ENCODE results near the gene MAB21L3. TPM values are rescaled to one million over a fixed set of nuclear protein-coding genes. Genes with fewer than 3 reads are reported as not detected.

Gene MAB21L3
- total and polyA plus RNA-seq, 2 experiments from 2014 or later, result not detected

GRCh38 chr1:116064616-116065015, 46.6 kb upstream of the MAB21L3 start (continued):
- TF ChIP-seq, protein P1, sequence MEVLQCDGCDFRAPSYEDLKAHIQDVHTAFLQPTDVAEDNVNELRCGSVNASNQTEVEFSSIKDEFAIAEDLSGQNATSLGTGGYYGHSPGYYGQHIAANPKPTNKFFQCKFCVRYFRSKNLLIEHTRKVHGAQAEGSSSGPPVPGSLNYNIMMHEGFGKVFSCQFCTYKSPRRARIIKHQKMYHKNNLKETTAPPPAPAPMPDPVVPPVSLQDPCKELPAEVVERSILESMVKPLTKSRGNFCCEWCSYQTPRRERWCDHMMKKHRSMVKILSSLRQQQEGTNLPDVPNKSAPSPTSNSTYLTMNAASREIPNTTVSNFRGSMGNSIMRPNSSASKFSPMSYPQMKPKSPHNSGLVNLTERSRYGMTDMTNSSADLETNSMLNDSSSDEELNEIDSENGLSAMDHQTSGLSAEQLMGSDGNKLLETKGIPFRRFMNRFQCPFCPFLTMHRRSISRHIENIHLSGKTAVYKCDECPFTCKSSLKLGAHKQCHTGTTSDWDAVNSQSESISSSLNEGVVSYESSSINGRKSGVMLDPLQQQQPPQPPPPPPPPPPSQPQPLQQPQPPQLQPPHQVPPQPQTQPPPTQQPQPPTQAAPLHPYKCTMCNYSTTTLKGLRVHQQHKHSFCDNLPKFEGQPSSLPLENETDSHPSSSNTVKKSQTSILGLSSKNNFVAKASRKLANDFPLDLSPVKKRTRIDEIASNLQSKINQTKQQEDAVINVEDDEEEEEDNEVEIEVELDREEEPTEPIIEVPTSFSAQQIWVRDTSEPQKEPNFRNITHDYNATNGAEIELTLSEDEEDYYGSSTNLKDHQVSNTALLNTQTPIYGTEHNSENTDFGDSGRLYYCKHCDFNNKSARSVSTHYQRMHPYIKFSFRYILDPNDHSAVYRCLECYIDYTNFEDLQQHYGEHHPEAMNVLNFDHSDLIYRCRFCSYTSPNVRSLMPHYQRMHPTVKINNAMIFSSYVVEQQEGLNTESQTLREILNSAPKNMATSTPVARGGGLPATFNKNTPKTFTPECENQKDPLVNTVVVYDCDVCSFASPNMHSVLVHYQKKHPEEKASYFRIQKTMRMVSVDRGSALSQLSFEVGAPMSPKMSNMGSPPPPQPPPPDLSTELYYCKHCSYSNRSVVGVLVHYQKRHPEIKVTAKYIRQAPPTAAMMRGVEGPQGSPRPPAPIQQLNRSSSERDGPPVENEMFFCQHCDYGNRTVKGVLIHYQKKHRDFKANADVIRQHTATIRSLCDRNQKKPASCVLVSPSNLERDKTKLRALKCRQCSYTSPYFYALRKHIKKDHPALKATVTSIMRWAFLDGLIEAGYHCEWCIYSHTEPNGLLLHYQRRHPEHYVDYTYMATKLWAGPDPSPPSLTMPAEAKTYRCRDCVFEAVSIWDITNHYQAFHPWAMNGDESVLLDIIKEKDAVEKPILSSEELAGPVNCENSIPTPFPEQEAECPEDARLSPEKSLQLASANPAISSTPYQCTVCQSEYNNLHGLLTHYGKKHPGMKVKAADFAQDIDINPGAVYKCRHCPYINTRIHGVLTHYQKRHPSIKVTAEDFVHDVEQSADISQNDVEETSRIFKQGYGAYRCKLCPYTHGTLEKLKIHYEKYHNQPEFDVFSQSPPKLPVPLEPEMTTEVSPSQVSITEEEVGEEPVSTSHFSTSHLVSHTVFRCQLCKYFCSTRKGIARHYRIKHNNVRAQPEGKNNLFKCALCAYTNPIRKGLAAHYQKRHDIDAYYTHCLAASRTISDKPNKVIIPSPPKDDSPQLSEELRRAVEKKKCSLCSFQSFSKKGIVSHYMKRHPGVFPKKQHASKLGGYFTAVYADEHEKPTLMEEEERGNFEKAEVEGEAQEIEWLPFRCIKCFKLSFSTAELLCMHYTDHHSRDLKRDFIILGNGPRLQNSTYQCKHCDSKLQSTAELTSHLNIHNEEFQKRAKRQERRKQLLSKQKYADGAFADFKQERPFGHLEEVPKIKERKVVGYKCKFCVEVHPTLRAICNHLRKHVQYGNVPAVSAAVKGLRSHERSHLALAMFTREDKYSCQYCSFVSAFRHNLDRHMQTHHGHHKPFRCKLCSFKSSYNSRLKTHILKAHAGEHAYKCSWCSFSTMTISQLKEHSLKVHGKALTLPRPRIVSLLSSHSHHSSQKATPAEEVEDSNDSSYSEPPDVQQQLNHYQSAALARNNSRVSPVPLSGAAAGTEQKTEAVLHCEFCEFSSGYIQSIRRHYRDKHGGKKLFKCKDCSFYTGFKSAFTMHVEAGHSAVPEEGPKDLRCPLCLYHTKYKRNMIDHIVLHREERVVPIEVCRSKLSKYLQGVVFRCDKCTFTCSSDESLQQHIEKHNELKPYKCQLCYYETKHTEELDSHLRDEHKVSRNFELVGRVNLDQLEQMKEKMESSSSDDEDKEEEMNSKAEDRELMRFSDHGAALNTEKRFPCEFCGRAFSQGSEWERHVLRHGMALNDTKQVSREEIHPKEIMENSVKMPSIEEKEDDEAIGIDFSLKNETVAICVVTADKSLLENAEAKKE (CRISPR knock-in tag; IDR thresholded peaks at IDR 0.05), result no peak
- TF ChIP-seq STAT1 (IDR thresholded peaks at IDR 0.05; ENCODE audit: unreplicated experiment), result no peak
- TF ChIP-seq ZNF331 (CRISPR knock-in tag; IDR thresholded peaks at IDR 0.05; ENCODE audit: low read depth), result no peak
- no peak for TF ChIP-seq ETS1 (IDR thresholded peaks at IDR 0.05)
- TF ChIP-seq, protein P2, sequence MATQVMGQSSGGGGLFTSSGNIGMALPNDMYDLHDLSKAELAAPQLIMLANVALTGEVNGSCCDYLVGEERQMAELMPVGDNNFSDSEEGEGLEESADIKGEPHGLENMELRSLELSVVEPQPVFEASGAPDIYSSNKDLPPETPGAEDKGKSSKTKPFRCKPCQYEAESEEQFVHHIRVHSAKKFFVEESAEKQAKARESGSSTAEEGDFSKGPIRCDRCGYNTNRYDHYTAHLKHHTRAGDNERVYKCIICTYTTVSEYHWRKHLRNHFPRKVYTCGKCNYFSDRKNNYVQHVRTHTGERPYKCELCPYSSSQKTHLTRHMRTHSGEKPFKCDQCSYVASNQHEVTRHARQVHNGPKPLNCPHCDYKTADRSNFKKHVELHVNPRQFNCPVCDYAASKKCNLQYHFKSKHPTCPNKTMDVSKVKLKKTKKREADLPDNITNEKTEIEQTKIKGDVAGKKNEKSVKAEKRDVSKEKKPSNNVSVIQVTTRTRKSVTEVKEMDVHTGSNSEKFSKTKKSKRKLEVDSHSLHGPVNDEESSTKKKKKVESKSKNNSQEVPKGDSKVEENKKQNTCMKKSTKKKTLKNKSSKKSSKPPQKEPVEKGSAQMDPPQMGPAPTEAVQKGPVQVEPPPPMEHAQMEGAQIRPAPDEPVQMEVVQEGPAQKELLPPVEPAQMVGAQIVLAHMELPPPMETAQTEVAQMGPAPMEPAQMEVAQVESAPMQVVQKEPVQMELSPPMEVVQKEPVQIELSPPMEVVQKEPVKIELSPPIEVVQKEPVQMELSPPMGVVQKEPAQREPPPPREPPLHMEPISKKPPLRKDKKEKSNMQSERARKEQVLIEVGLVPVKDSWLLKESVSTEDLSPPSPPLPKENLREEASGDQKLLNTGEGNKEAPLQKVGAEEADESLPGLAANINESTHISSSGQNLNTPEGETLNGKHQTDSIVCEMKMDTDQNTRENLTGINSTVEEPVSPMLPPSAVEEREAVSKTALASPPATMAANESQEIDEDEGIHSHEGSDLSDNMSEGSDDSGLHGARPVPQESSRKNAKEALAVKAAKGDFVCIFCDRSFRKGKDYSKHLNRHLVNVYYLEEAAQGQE (IDR thresholded peaks at IDR 0.05; ENCODE audit: unreplicated experiment), result no peak
- TF ChIP-seq JUNB (IDR thresholded peaks at IDR 0.05; ENCODE audit: unreplicated experiment), result no peak
- no peak for TF ChIP-seq POLR2AphosphoS5 (IDR thresholded peaks at IDR 0.05; ENCODE audit: low read depth)

Data from GM23338 (cell line).